ENCODE results near the gene ANXA4. TPM values are rescaled to one million over a fixed set of nuclear protein-coding genes. Genes with fewer than 3 reads are reported as not detected.
A peak's percentile ranks its signal among the peaks of the same experiment; 100 is the strongest.
"Not testable (repeated sequence)": the region's sequence is repeated elsewhere in the genome, so short reads cannot be mapped to it uniquely, and the experiment has no call there.

The ANXA4 gene
- total and polyA plus RNA-seq, 9 donors = 20.2 to 51.1 (median 30.3) TPM

- H3K4me1 ChIP-seq (ENCODE audit: control insufficient read depth, insufficient read depth, low read length); H3K27me3 ChIP-seq (ENCODE audit: control insufficient read depth, insufficient read depth, low read length); H3K36me3 ChIP-seq (ENCODE audit: control insufficient read depth, insufficient read depth, low read length); DNase-seq; H3K27ac ChIP-seq (ENCODE audit: low read length); H3K9me3 ChIP-seq (replicated peaks; ENCODE audit: control insufficient read depth, low read depth, low read length); H3K4me3 ChIP-seq (ENCODE audit: low read length): not testable (repeated sequence)
- 81% methylated on average over 2 of the region's 4 CpGs for WGBS (ENCODE audit: insufficient coverage)
Measured at GRCh38 chr2:69802781-69803367, 60.9 kb downstream of the ANXA4 start.

GRCh38 chr2:69804416-69804815, 62.5 kb downstream of the ANXA4 start:
- no peak overlapping the region for H3K27ac ChIP-seq (ENCODE audit: low read length)

GRCh38 chr2:69805887-69806286, 64.0 kb downstream of the ANXA4 start:
- Histone ChIP-seq H3K27ac (ENCODE audit: low read length) (no peak overlapping the region), H3K27me3 (ENCODE audit: control insufficient read depth, insufficient read depth, low read length) (no peaks in the 10 kb centered on the region), H3K4me1 (ENCODE audit: control insufficient read depth, insufficient read depth, low read length) (no peaks in the 10 kb centered on the region), H3K4me3 (ENCODE audit: low read length) (no peak overlapping the region), H3K9me3 (replicated peaks; ENCODE audit: control insufficient read depth, low read depth, low read length) (no peaks in the 10 kb centered on the region), H3K36me3 (ENCODE audit: control insufficient read depth, insufficient read depth, low read length) (peaks cover 27% of the 10 kb centered on the region)
- DNase-seq = no peak
- WGBS (ENCODE audit: insufficient coverage) = no CpG with 5 or more reads among the region's 1 CpG

More at GRCh38 chr2:69804416-69804815, 62.5 kb downstream of the ANXA4 start:
- Histone ChIP-seq H3K4me3 (ENCODE audit: low read length) (no peak overlapping the region), H3K9me3 (replicated peaks; ENCODE audit: control insufficient read depth, low read depth, low read length) (no peaks in the 10 kb centered on the region), H3K27me3 (ENCODE audit: control insufficient read depth, insufficient read depth, low read length) (no peaks in the 10 kb centered on the region), H3K4me1 (ENCODE audit: control insufficient read depth, insufficient read depth, low read length) (peaks cover 2% of the 10 kb centered on the region), H3K36me3 (ENCODE audit: control insufficient read depth, insufficient read depth, low read length) (peaks cover 15% of the 10 kb centered on the region)
- no peak for DNase-seq
- 90% methylated on average over 7 of the region's 11 CpGs for WGBS (ENCODE audit: insufficient coverage)

GRCh38 chr2:69807821-69808540, 66.0 kb downstream of the ANXA4 start:
- Histone ChIP-seq H3K4me3 (ENCODE audit: low read length) (no peak overlapping the region), H3K27me3 (ENCODE audit: control insufficient read depth, insufficient read depth, low read length) (no peaks in the 10 kb centered on the region), H3K4me1 (ENCODE audit: control insufficient read depth, insufficient read depth, low read length) (no peaks in the 10 kb centered on the region), H3K36me3 (ENCODE audit: control insufficient read depth, insufficient read depth, low read length) (peaks cover 43% of the 10 kb centered on the region), H3K27ac (ENCODE audit: low read length) (no peak overlapping the region), H3K9me3 (replicated peaks; ENCODE audit: control insufficient read depth, low read depth, low read length) (no peaks in the 10 kb centered on the region)
- no peak for DNase-seq
- WGBS (ENCODE audit: insufficient coverage) = 91% methylated on average over 6 of the region's 16 CpGs

GRCh38 chr2:69810550-69810949, 68.6 kb downstream of the ANXA4 start:
- Histone ChIP-seq H3K27me3 (ENCODE audit: control insufficient read depth, insufficient read depth, low read length) (no peaks in the 10 kb centered on the region), H3K4me1 (ENCODE audit: control insufficient read depth, insufficient read depth, low read length) (no peaks in the 10 kb centered on the region), H3K27ac (ENCODE audit: low read length) (no peak overlapping the region), H3K9me3 (replicated peaks; ENCODE audit: control insufficient read depth, low read depth, low read length) (no peaks in the 10 kb centered on the region), H3K4me3 (ENCODE audit: low read length) (no peak overlapping the region), H3K36me3 (ENCODE audit: control insufficient read depth, insufficient read depth, low read length) (peaks cover 42% of the 10 kb centered on the region)
- WGBS (ENCODE audit: insufficient coverage) = 93% methylated on average over 3 of the region's 6 CpGs
- DNase-seq = no peak

- Histone ChIP-seq H3K36me3 (ENCODE audit: control insufficient read depth, insufficient read depth, low read length) (peaks cover 42% of the 10 kb centered on the region), H3K4me1 (ENCODE audit: control insufficient read depth, insufficient read depth, low read length) (no peaks in the 10 kb centered on the region), H3K27ac (ENCODE audit: low read length) (no peak overlapping the region), H3K4me3 (ENCODE audit: low read length) (no peak overlapping the region), H3K27me3 (ENCODE audit: control insufficient read depth, insufficient read depth, low read length) (no peaks in the 10 kb centered on the region), H3K9me3 (replicated peaks; ENCODE audit: control insufficient read depth, low read depth, low read length) (no peaks in the 10 kb centered on the region)
- 85% methylated on average over 5 of the region's 5 CpGs for WGBS (ENCODE audit: insufficient coverage)
- DNase-seq = no peak
Measured at GRCh38 chr2:69811018-69811417, 69.1 kb downstream of the ANXA4 start.

- Histone ChIP-seq H3K27me3 (ENCODE audit: control insufficient read depth, insufficient read depth, low read length) (no peaks in the 10 kb centered on the region), H3K27ac (ENCODE audit: low read length) (no peak overlapping the region), H3K4me3 (ENCODE audit: low read length) (no peak overlapping the region), H3K36me3 (ENCODE audit: control insufficient read depth, insufficient read depth, low read length) (peaks cover 42% of the 10 kb centered on the region), H3K4me1 (ENCODE audit: control insufficient read depth, insufficient read depth, low read length) (no peaks in the 10 kb centered on the region), H3K9me3 (replicated peaks; ENCODE audit: control insufficient read depth, low read depth, low read length) (no peaks in the 10 kb centered on the region)
- 73% methylated on average over 2 of the region's 3 CpGs for WGBS (ENCODE audit: insufficient coverage)
- no peak for DNase-seq
Measured at GRCh38 chr2:69811591-69811990, 69.7 kb downstream of the ANXA4 start.

- peaks cover 28% of the 10 kb centered on the region for H3K36me3 ChIP-seq (ENCODE audit: control insufficient read depth, insufficient read depth, low read length)
- H3K9me3 ChIP-seq (replicated peaks; ENCODE audit: control insufficient read depth, low read depth, low read length) = no peaks in the 10 kb centered on the region
- no peak overlapping the region for H3K27ac ChIP-seq (ENCODE audit: low read length)
- H3K4me3 ChIP-seq (ENCODE audit: low read length) = no peak overlapping the region
- H3K27me3 ChIP-seq (ENCODE audit: control insufficient read depth, insufficient read depth, low read length) = no peaks in the 10 kb centered on the region
- WGBS (ENCODE audit: insufficient coverage) = no CpG with 5 or more reads among the region's 1 CpG
- peaks cover 5% of the 10 kb centered on the region for H3K4me1 ChIP-seq (ENCODE audit: control insufficient read depth, insufficient read depth, low read length)
- DNase-seq = no peak
Measured at GRCh38 chr2:69815717-69816116, 73.8 kb downstream of the ANXA4 start.

GRCh38 chr2:69816923-69817542, 75.1 kb downstream of the ANXA4 start:
- H3K36me3 ChIP-seq (ENCODE audit: control insufficient read depth, insufficient read depth, low read length) = peaks cover 29% of the 10 kb centered on the region
- no peak overlapping the region for H3K27ac ChIP-seq (ENCODE audit: low read length)
- WGBS (ENCODE audit: insufficient coverage) = 0% methylated on average over 1 of the region's 3 CpGs
- H3K9me3 ChIP-seq (replicated peaks; ENCODE audit: control insufficient read depth, low read depth, low read length) = no peaks in the 10 kb centered on the region
- H3K27me3 ChIP-seq (ENCODE audit: control insufficient read depth, insufficient read depth, low read length) = no peaks in the 10 kb centered on the region
- peaks cover 5% of the 10 kb centered on the region for H3K4me1 ChIP-seq (ENCODE audit: control insufficient read depth, insufficient read depth, low read length)
- H3K4me3 ChIP-seq (ENCODE audit: low read length) = no peak overlapping the region
- peak; percentile 93 for DNase-seq

GRCh38 chr2:69817729-69818501, 76.0 kb downstream of the ANXA4 start:
- H3K36me3 ChIP-seq (ENCODE audit: control insufficient read depth, insufficient read depth, low read length) = peaks cover 21% of the 10 kb centered on the region
- no peaks in the 10 kb centered on the region for H3K9me3 ChIP-seq (replicated peaks; ENCODE audit: control insufficient read depth, low read depth, low read length)
- peak; percentile 64 for DNase-seq
- peak overlapping the region; percentile 35 for H3K27ac ChIP-seq (ENCODE audit: low read length)
- 64% methylated on average over 3 of the region's 4 CpGs for WGBS (ENCODE audit: insufficient coverage)
- H3K4me1 ChIP-seq (ENCODE audit: control insufficient read depth, insufficient read depth, low read length) = peaks cover 5% of the 10 kb centered on the region
- no peaks in the 10 kb centered on the region for H3K27me3 ChIP-seq (ENCODE audit: control insufficient read depth, insufficient read depth, low read length)
- no peak overlapping the region for H3K4me3 ChIP-seq (ENCODE audit: low read length)
